Upper lobe of left lung (tissue), 4 donors: ENCODE data around the gene MYO18A.

Experiments used
- CTCF ChIP-seq, 6 experiments: fragments of 450-650 bp in 4 of 6; fragments of 200-600 bp in 2 of 6; sonication (generic) in 2 of 6; IDR thresholded peaks; one replicate each; pipeline ENCODE4 v1.5.1; 2016 to 2019; ENCODE audit warnings: antibody characterized with exemption in 6 of 6
- EP300 ChIP-seq, 4 donors: sonication (generic); formaldehyde crosslinking; IDR thresholded peaks; one replicate each; pipeline ENCODE4 v1.5.1; 2017; ENCODE audit warnings: antibody characterized with exemption in 4 of 4, control low read depth in 2 of 4
- POLR2A ChIP-seq, 4 donors: fragments of 450-650 bp; IDR thresholded peaks; one replicate each; pipeline ENCODE4 v1.5.1; 2016 to 2017; ENCODE audit warnings: antibody characterized with exemption in 4 of 4, mild to moderate bottlenecking in 2 of 4
- POLR2AphosphoS5 ChIP-seq, 2 donors: sonication (generic); formaldehyde crosslinking; IDR thresholded peaks; one replicate each; pipeline ENCODE4 v1.5.1; 2017; ENCODE audit warnings: antibody characterized with exemption in 2 of 2

GRCh38 chr17:29162082-29162908, 17.9 kb downstream of the MYO18A start:
- no peak for TF ChIP-seq POLR2A (IDR thresholded peaks at IDR 0.05)
- TF ChIP-seq CTCF (IDR thresholded peaks at IDR 0.05): no peak
- TF ChIP-seq EP300 (IDR thresholded peaks at IDR 0.05): no peak
- no peak for TF ChIP-seq POLR2AphosphoS5 (IDR thresholded peaks at IDR 0.05)
